Measurements from ENCODE around the gene ITPRID1. TPM values are rescaled to one million over a fixed set of nuclear protein-coding genes. Genes with fewer than 3 reads are reported as not detected.

Gene ITPRID1
- total RNA-seq, 4 donors from 2014 or later: 1.6 TPM; not detected in 3

- Histone ChIP-seq H3K27ac (no peak overlapping the region), H3K4me1 (no peaks in the 10 kb centered on the region), H3K4me3 (no peak overlapping the region), H3K36me3 (no peaks in the 10 kb centered on the region), H3K9me3 (no peaks in the 10 kb centered on the region), H3K27me3 (no peaks in the 10 kb centered on the region)
- TF ChIP-seq, protein P1, sequence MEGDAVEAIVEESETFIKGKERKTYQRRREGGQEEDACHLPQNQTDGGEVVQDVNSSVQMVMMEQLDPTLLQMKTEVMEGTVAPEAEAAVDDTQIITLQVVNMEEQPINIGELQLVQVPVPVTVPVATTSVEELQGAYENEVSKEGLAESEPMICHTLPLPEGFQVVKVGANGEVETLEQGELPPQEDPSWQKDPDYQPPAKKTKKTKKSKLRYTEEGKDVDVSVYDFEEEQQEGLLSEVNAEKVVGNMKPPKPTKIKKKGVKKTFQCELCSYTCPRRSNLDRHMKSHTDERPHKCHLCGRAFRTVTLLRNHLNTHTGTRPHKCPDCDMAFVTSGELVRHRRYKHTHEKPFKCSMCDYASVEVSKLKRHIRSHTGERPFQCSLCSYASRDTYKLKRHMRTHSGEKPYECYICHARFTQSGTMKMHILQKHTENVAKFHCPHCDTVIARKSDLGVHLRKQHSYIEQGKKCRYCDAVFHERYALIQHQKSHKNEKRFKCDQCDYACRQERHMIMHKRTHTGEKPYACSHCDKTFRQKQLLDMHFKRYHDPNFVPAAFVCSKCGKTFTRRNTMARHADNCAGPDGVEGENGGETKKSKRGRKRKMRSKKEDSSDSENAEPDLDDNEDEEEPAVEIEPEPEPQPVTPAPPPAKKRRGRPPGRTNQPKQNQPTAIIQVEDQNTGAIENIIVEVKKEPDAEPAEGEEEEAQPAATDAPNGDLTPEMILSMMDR (IDR thresholded peaks at IDR 0.05): no peak
- TF ChIP-seq POLR2A (IDR thresholded peaks at IDR 0.05): no peak
- DNase-seq: no peak
- intact Hi-C loops (cut with DNase I; ENCODE audit: low total_unique reads): no loop called here
Measured at GRCh38 chr7:31647511-31647910, 133.6 kb downstream of the ITPRID1 start.

DNA sequence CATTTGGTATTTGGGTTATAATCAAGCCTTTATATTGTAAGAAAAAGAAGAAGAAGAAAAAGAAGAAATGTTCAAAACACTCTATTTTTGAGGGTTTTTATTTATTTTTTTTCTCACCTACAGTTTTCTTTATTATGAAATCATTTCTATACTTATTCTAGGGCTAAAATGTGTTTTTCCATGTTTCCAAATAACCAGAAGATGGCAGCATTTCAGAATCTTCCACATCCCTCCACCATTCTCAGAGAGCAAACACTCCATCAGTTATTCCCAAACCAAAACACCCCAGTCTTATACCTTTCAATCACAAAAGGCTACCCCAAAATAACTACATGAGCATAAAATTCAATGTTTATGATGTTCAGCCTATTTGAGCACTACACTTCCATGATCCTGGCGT, 134.4 kb downstream of the ITPRID1 start:
- Histone ChIP-seq H3K27me3 (no peaks in the 10 kb centered on the region), H3K4me3 (no peak overlapping the region), H3K27ac (no peak overlapping the region), H3K9me3 (no peaks in the 10 kb centered on the region), H3K36me3 (no peaks in the 10 kb centered on the region), H3K4me1 (no peaks in the 10 kb centered on the region)
- TF ChIP-seq, protein P1 (IDR thresholded peaks at IDR 0.05): no peak
- TF ChIP-seq POLR2A (IDR thresholded peaks at IDR 0.05): no peak
- DNase-seq: no peak
- intact Hi-C loops (cut with DNase I; ENCODE audit: low total_unique reads): no loop called here

- TF ChIP-seq, protein P1 (IDR thresholded peaks at IDR 0.05): no peak
- TF ChIP-seq POLR2A (IDR thresholded peaks at IDR 0.05): no peak
- no peak for DNase-seq
- Histone ChIP-seq H3K4me3 (no peak overlapping the region), H3K4me1 (no peaks in the 10 kb centered on the region), H3K9me3 (no peaks in the 10 kb centered on the region), H3K36me3 (no peaks in the 10 kb centered on the region), H3K27ac (no peak overlapping the region), H3K27me3 (no peaks in the 10 kb centered on the region)
- intact Hi-C loops (cut with DNase I; ENCODE audit: low total_unique reads): no loop called here
Measured at GRCh38 chr7:31648880-31649279, 135.0 kb downstream of the ITPRID1 start.

GRCh38 chr7:31651234-31652062, 137.6 kb downstream of the ITPRID1 start:
- intact Hi-C loops (cut with DNase I; ENCODE audit: low total_unique reads): no loop called here
- no peaks in the 10 kb centered on the region for H3K27me3 ChIP-seq
- no peak overlapping the region for H3K4me3 ChIP-seq
- no peak for TF ChIP-seq POLR2A (IDR thresholded peaks at IDR 0.05)
- TF ChIP-seq, protein P1 (IDR thresholded peaks at IDR 0.05): no peak
- no peak overlapping the region for H3K27ac ChIP-seq
- no peaks in the 10 kb centered on the region for H3K9me3 ChIP-seq
- H3K36me3 ChIP-seq: no peaks in the 10 kb centered on the region
- H3K4me1 ChIP-seq: no peaks in the 10 kb centered on the region
- no peak for DNase-seq

DNA sequence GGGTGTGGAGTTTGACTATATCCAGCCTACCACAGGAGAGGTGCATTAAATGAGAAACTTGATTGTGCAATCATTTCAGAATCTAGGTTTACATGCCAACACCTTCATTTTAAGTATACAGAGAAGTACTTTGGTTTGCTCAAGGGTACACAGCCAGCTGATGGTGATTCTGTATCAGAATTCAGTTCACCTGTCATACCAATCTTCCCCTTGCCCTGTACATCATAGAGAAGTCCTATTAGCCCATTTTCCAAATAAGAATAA, 138.1 kb downstream of the ITPRID1 start:
- Histone ChIP-seq H3K4me1 (no peaks in the 10 kb centered on the region), H3K27me3 (no peaks in the 10 kb centered on the region), H3K36me3 (no peaks in the 10 kb centered on the region), H3K4me3 (no peak overlapping the region), H3K27ac (no peak overlapping the region), H3K9me3 (no peaks in the 10 kb centered on the region)
- no peak for DNase-seq
- intact Hi-C loops (cut with DNase I; ENCODE audit: low total_unique reads): no loop called here
- TF ChIP-seq, protein P1 (IDR thresholded peaks at IDR 0.05): no peak
- no peak for TF ChIP-seq POLR2A (IDR thresholded peaks at IDR 0.05)

Data from uterus (tissue), 4 donors.